ENCODE measurements around the gene CDKN2AIP. TPM values are rescaled to one million over a fixed set of nuclear protein-coding genes. Genes with fewer than 3 reads are reported as not detected.
A peak's percentile ranks its signal among the peaks of the same experiment; 100 is the strongest.

Gene CDKN2AIP
- polyA plus RNA-seq, 1 of the 3 experiments (the other 2 are of a cell fraction): 8.3 TPM

DNA sequence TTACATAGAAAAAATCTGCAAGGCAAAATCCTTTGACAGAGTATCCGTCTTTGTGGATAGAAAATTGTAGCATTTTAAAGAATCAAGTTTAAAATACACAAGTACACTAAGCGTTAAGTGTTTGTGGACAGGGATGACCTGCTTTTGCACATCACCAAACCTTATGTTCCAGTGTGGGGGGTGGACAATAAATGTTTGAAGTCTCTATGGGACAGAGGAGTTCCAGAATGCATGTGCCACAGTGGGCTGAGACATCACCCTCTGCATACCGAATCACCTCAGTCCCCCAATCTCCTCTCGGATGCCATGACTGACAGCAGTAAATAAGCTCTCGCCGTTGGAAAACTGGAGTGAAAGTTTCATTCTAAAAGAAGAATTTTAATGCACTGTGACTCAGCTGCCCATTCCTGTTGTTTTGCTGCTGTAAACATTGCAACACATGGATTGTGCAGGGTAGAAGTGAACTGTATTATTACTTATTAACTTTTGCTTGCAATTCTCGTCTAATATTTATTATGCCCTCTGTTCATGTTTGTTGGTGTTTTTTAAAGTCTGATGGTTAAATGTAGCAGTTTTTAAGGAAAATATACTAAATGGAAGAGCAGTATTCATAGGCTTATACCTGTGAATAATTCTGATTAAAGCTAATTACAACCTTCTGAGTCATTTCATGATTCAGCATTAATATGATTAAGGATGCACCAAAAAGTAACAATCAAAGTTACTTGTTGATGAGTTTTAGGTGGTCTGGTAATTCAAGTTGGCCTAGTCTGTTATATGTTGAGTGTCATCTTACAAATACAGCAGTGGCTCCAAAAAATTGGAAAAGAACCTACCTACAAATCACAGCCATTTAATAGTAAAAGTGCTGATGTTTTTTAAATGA lies 24.0 kb downstream of the CDKN2AIP start:
- POLR2A ChIA-PET: no interaction called here

DNA sequence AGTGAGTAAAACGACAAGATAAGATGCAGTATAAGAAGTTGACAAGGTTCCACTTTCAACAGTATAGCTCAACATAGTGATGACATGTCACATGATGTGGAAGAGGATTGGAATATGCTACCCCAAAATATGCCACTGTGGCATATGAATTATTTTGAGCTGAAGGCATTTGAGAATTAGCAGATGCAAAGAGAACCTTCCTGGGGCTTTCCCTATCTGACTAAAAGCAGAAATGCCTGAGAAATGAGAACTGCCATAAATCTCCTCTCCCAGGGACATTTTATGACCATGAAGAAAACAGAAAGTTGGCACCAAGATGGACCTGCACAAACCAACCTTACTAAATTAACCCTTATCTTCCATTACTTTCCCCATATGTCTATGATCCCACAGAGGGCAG lies 24.8 kb downstream of the CDKN2AIP start:
- H3K9me3 ChIP-seq: no peaks in the 10 kb centered on the region
- H3K4me2 ChIP-seq: no peak overlapping the region
- H2AFZ ChIP-seq (ENCODE audit: low read depth): no peak overlapping the region
- H4K20me1 ChIP-seq (ENCODE audit: insufficient read depth): no peaks in the 10 kb centered on the region
- CTCF ChIA-PET: interaction anchor here (1.0 to 1.6 kb wide), 2 partner anchors 130 to 133 kb away, joined by 4 to 5 read pairs; no protein-coding TSS in a partner anchor
- no peaks in the 10 kb centered on the region for H3K4me1 ChIP-seq (ENCODE audit: control insufficient read depth in 1 of 2, insufficient read depth in 2 of 2, low read depth in 1 of 2, low read length in 1 of 2)
- TF ChIP-seq SIN3A (IDR thresholded peaks at IDR 0.05; ENCODE audit: borderline replicate concordance, low read depth, low read length) (no peak), FOXM1 (IDR thresholded peaks at IDR 0.05; ENCODE audit: low read depth) (no peak), EP300 (IDR thresholded peaks at IDR 0.05; ENCODE audit: borderline replicate concordance in 1 of 2, low read depth in 1 of 2, low read length in 1 of 2) (no peak), EZH2phosphoT487 (IDR thresholded peaks at IDR 0.05; ENCODE audit: borderline replicate concordance, low read depth) (no peak), RXRA (IDR thresholded peaks at IDR 0.05; ENCODE audit: borderline replicate concordance, low read depth) (no peak), NRF1 (IDR thresholded peaks at IDR 0.05; ENCODE audit: low read depth, low read length) (no peak), TAF1 (IDR thresholded peaks at IDR 0.05; ENCODE audit: borderline replicate concordance, low read depth, low read length) (no peak), MEF2A (IDR thresholded peaks at IDR 0.05; ENCODE audit: borderline replicate concordance, low read depth) (no peak), TCF12 (IDR thresholded peaks at IDR 0.05) (peak; percentile 50)
- TF ChIP-seq, protein P1, sequence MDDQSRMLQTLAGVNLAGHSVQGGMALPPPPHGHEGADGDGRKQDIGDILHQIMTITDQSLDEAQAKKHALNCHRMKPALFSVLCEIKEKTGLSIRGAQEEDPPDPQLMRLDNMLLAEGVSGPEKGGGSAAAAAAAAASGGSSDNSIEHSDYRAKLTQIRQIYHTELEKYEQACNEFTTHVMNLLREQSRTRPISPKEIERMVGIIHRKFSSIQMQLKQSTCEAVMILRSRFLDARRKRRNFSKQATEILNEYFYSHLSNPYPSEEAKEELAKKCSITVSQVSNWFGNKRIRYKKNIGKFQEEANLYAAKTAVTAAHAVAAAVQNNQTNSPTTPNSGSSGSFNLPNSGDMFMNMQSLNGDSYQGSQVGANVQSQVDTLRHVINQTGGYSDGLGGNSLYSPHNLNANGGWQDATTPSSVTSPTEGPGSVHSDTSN (IDR thresholded peaks at IDR 0.05): peak; percentile 53
- TF ChIP-seq, protein P2, sequence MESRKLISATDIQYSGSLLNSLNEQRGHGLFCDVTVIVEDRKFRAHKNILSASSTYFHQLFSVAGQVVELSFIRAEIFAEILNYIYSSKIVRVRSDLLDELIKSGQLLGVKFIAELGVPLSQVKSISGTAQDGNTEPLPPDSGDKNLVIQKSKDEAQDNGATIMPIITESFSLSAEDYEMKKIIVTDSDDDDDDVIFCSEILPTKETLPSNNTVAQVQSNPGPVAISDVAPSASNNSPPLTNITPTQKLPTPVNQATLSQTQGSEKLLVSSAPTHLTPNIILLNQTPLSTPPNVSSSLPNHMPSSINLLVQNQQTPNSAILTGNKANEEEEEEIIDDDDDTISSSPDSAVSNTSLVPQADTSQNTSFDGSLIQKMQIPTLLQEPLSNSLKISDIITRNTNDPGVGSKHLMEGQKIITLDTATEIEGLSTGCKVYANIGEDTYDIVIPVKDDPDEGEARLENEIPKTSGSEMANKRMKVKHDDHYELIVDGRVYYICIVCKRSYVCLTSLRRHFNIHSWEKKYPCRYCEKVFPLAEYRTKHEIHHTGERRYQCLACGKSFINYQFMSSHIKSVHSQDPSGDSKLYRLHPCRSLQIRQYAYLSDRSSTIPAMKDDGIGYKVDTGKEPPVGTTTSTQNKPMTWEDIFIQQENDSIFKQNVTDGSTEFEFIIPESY (IDR thresholded peaks at IDR 0.05; ENCODE audit: borderline replicate concordance, low read depth): no peak
- POLR2A ChIA-PET: no interaction called here
- no peaks in the 10 kb centered on the region for H3F3A ChIP-seq (replicated peaks; ENCODE audit: insufficient read depth)
- H3K27ac ChIP-seq (ENCODE audit: low read depth in 2 of 2, low read length in 1 of 2): peak overlapping the region in 1 of 2 experiments; percentile 30; a peak in 1 of 4 replicates
- 87% methylated on average over 1 of the region's 1 CpG for WGBS (ENCODE audit: low lambda C conversion rate)
- no peak overlapping the region for H3K4me3 ChIP-seq (ENCODE audit: low read depth in 2 of 2, low read length in 1 of 2)
- no peaks in the 10 kb centered on the region for H3K9me2 ChIP-seq
- no peak for DNase-seq
- H3K9ac ChIP-seq: no peak overlapping the region
- H3K79me2 ChIP-seq (ENCODE audit: insufficient read depth): no peaks in the 10 kb centered on the region
- no peaks in the 10 kb centered on the region for H3K36me3 ChIP-seq (replicated peaks in 1 of 2; ENCODE audit: control insufficient read depth in 1 of 2, insufficient read depth in 2 of 2, low read length in 1 of 2)
- no peaks in the 10 kb centered on the region for H3K27me3 ChIP-seq (ENCODE audit: insufficient read depth)

More for the DNA sequence above, 24.0 kb downstream of the CDKN2AIP start:
- 45% methylated on average over 7 of the region's 7 CpGs for WGBS (ENCODE audit: low lambda C conversion rate)
- no peak overlapping the region for H3K4me3 ChIP-seq (ENCODE audit: low read depth in 2 of 2, low read length in 1 of 2)
- H4K20me1 ChIP-seq (ENCODE audit: insufficient read depth): no peaks in the 10 kb centered on the region
- no peaks in the 10 kb centered on the region for H3K36me3 ChIP-seq (replicated peaks in 1 of 2; ENCODE audit: control insufficient read depth in 1 of 2, insufficient read depth in 2 of 2, low read length in 1 of 2)
- no peak for TF ChIP-seq FOXM1 (IDR thresholded peaks at IDR 0.05; ENCODE audit: low read depth)
- TF ChIP-seq EZH2phosphoT487 (IDR thresholded peaks at IDR 0.05; ENCODE audit: borderline replicate concordance, low read depth): no peak
- TF ChIP-seq, protein P3, sequence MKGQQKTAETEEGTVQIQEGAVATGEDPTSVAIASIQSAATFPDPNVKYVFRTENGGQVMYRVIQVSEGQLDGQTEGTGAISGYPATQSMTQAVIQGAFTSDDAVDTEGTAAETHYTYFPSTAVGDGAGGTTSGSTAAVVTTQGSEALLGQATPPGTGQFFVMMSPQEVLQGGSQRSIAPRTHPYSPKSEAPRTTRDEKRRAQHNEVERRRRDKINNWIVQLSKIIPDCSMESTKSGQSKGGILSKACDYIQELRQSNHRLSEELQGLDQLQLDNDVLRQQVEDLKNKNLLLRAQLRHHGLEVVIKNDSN (IDR thresholded peaks at IDR 0.05; ENCODE audit: borderline replicate concordance, low read depth): no peak
- no peak for TF ChIP-seq FOSL2 (IDR thresholded peaks at IDR 0.05; ENCODE audit: borderline replicate concordance, low read depth)
- TF ChIP-seq, protein P4, sequence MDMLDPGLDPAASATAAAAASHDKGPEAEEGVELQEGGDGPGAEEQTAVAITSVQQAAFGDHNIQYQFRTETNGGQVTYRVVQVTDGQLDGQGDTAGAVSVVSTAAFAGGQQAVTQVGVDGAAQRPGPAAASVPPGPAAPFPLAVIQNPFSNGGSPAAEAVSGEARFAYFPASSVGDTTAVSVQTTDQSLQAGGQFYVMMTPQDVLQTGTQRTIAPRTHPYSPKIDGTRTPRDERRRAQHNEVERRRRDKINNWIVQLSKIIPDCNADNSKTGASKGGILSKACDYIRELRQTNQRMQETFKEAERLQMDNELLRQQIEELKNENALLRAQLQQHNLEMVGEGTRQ (IDR thresholded peaks at IDR 0.05; ENCODE audit: borderline replicate concordance, low read depth, low read length): no peak
- TF ChIP-seq MEF2A (IDR thresholded peaks at IDR 0.05; ENCODE audit: borderline replicate concordance, low read depth): no peak
- no peaks in the 10 kb centered on the region for H3K9me2 ChIP-seq
- CTCF ChIA-PET: interaction anchor here (0.7 to 1.6 kb wide), 3 partner anchors 131 to 700 kb away, joined by 3 to 4 read pairs (median 4); no protein-coding TSS in a partner anchor
- H3K79me2 ChIP-seq (ENCODE audit: insufficient read depth): no peaks in the 10 kb centered on the region
- DNase-seq: no peak
- no peak overlapping the region for H3K4me2 ChIP-seq
- no peak overlapping the region for H3K27ac ChIP-seq (ENCODE audit: low read depth in 2 of 2, low read length in 1 of 2)
- H3K27me3 ChIP-seq (ENCODE audit: insufficient read depth): no peaks in the 10 kb centered on the region
- H2AFZ ChIP-seq (ENCODE audit: low read depth): no peak overlapping the region
- no peaks in the 10 kb centered on the region for H3K4me1 ChIP-seq (ENCODE audit: control insufficient read depth in 1 of 2, insufficient read depth in 2 of 2, low read depth in 1 of 2, low read length in 1 of 2)
- H3K9ac ChIP-seq: no peak overlapping the region
- no peaks in the 10 kb centered on the region for H3K9me3 ChIP-seq
- no peaks in the 10 kb centered on the region for H3F3A ChIP-seq (replicated peaks; ENCODE audit: insufficient read depth)

All from SK-N-SH (cell line).